ENCODE results near the gene KCNE4.

The KCNE4 gene

DNA sequence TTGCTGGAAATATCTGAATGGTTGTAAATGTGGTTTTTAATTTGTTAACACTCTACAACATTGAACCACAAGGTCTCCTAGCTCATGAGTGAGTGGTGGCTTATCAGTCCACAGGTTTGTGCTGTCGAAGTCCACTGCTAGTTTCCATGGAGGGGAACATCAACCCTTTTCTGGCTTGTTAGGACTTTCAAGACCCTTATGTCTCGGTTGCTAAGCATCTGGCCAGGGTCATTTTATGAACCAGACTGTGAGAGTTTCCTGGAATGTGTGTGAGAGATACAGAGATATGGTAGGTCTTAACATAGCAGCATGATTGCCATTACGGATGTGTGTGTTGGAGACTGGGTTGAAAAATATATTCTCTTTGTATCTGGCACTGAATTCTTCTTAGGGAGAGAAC lies 36.9 kb downstream of the KCNE4 start:
- no peak for DNase-seq

DNA sequence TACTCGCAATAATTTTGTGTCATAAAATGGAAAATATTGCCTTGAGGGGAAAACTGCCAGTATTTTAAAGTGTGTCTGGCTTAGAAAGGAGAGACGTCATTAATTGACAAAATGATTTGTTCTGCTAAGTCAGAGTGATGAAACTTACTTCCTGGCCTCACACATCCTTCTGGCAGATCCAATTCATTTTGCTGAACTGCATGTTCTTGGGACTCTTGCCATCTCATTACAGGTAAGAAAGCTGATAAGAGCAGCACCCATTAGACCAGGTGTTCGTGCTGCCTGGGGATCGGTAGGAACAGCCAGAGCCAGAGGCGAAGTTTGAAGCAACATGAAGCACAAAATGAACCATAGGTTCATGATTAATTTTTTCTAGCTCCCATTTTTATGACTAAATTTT lies 38.0 kb downstream of the KCNE4 start:
- DNase-seq, result no peak

DNA sequence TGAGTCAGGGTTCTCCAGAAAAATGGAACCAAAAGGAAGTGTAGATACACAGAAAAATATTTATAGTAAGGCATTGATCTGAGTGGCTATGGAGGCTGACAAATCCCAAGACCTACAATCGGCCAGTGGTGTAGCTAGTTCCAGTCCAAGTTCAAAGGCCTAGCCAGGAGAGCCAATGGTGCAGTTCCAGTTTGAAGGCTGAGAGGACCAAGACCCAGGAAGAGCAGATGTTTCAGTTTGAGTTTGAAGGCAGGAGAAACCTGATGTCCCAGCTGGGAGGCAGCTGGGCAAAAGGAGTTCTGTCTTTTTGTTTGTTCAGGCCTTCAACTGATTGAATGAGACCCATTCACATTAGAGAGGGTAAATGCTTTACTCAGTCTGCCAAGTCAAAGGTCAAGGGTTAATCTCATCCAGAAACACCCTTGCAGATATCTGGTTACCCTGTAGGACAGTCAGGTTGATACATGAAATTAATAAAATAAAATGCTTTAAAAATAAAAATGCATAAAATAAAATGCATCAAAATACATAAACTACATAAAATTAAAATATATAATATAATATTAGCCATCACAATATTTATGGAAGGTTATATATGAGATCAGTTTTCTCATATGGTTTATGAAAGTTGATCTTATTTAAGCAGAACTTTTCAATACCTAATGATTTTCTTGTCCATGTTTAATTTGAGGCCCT lies 38.7 kb downstream of the KCNE4 start:
- DNase-seq, result no peak

DNA sequence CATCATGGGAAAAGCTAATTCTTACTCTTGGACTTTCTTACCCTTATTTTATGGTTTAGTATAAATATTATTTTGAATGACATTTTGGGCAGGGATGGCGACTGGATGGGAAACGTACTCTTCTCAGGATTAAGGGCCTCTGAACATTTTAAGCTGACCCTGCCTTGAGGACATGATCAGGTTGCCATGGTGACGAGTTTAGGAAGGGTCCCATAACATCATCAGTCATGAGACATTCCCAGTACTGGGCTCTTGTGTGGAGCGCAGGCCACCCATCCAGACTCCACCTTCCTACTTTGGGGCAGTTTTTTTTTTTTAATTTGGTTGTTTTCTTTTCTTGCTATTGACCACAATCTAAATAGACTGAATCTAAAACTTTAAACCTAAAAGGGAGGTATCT lies 40.7 kb downstream of the KCNE4 start:
- DNase-seq, result no peak

DNA sequence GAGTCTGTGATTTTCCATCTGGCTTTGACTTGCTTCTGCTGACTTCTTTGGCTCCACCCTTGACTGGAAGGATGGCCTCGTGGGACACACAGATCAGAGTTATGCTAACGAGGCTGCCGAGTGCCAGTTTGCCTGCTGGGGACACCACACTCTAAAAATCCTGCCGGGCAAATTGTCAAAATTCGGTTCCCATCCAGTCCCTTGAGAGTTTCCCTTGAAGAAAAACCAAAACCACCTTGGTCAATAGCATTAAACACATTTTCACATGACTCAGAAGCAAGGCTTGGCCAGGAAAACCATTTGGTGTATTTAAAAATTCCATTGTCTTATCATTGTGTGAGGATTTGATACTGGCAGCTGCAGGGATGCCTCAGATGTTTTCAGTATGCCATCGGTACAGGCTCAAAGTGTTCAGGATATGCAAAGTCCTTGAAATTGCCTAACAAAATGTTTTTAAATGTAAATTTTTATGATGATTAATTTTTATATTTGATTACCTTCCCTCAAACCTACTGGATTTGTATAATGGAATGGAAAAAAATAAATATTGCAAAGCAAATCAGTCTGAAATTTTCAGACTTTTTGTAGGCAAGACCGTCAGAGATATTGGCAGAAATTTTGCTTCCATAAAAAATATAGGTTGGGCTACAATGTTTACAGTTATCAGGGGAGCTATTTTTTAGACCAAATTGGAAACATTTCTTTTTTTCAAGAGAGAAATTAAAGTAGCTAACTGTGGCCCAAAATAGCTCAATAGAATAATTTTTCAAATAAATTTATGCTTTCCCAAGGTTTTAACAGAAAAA lies 41.6 kb downstream of the KCNE4 start:
- no peak for DNase-seq

DNA sequence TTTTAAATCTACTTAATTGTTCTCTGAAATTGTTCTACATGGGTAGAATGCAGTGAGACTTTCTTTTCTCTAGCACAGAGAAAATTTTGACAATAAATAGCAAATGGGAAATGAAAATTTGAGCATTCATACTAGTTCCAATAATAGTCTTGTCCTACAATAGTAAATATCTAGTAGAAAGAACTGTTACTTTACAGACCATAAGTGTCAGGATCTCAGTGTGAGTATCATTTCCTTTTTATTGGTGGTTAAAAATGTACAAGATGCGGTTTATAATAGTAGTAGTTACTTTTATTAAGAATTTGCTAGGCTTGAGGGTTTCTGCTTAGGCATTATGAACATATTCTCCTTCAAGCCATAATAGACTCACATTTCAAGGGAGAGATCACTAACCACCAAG lies 43.2 kb downstream of the KCNE4 start:
- no peak for DNase-seq

DNA sequence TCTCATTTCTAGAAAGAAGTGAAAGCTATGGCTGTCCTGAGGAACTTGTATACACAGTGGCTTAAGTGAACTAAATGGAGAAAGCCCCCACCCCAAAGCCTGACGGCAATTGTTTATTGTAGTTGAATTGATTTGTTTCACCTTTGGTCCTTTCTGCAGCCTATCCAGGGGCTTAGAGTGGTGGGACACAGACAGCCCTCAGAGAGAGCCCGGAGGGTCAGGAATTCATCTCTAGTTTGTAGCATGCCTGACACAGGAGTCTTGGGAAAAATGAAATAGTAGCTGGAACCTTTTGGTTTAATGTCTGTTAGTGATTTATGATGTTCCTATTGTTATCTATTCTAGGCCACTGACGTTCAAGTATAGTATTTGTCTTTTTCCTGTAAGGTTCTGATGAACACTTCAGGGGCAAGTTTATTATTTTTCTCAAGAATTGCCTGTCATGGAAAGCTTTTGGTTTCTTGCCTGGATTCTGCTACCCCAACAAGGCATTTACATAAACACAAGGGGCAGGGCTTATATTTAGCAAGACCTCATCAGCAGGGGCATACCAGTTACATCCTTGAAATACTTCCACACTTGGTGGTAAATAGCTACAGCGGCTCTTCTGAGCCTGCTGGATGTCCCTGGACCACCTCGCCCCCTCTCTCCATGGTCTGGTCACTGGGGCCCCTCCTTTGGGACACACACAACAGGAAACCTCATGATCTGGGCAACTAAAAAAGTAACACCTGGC lies 44.4 kb downstream of the KCNE4 start:
- DNase-seq, result no peak

DNA sequence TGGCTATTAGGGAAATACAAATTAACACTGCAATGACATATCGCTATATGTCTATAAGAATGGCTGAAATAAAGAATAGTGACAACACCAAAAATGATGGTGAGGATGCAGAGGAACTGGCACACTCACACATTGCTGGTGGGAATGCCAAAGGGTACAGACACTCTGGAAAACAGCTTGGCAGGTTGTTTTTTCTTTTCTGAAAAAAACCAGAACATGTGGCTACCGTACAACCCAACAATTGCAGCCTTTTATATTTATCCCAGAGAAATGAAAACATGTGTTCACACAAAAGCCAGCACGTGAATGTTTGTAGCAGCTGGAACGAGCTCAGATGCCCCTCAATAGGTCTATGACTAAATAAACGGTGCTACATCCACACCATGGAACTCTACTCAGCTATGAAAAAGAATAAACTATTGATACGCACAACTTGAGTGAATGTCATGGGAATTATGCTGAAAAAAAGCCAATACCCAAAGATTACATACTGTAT lies 45.9 kb downstream of the KCNE4 start:
- DNase-seq, result no peak

DNA sequence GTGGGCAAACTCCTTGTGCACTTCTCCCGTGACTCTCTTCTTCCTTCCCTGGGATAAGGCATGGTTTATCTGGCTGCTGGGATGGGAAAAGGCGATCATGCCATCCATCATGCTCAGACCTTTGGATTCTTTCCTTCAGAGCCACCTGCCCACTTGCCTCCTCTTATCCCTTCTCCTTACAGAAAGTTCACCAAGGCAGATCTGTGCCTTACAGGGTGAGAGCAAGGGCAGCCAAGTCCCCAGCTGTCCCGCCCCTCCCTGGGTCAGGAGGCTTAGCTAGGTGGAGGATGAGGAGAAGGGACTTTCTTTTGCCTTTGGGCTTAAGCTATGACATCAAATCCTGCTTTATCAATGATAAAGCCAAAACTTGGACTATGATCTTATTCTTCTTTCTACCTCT lies 47.6 kb downstream of the KCNE4 start:
- no peak for DNase-seq

DNA sequence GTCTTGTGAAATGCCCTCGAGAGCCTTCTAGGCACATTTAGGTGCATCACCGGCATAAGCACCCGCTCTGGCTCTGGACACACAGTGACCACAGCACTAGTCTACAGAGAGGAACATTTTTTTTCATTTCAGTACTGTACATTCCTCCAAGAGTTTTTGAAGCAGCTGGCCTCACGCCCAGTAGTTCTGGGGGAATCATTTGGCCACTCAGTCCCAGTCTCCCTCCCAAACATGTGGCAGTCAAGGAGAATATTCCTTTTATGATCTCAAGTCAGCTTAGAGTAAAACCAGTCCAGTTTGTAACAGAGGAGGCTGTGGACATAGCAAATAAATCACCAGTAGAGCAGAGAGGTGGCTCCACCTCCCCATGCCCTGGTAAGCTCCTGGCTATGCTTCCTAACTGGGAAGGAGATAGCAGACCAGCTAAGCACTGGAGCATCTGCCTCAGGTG lies 48.1 kb downstream of the KCNE4 start:
- DNase-seq, result no peak

DNA sequence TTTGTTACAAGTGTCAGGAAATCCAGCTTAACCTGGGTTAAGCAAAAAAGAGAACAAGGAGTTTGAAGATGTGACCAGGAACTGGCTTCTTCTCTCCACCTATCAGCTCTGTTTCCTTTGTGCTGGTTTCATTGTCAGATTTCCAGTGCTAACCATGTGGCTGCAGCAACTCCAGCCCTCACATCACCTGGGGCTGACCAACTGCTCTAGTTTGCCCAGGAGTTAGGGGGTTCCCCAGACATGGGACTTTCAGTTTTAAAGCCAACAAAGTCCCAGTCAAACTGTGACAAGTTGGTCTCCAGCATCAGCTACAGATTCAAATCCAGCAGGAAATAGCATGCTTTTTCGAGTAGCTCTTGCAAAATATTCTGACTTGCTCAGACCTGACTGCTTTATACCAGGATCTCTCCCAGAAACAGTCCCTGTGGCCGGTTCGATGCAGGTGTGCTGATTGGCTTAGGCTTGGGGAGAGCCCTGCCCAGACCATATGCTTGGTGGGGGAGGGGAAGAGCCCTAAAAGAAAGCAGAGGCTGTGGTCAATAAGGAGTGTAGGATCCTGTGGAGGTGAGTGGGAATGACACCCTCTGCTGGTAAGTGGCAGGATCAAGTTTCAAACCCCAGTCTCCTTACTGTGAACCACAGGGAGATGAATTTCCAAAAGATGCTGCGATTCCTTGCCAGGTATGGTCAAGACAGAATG lies 49.5 kb downstream of the KCNE4 start:
- no peak for DNase-seq

DNA sequence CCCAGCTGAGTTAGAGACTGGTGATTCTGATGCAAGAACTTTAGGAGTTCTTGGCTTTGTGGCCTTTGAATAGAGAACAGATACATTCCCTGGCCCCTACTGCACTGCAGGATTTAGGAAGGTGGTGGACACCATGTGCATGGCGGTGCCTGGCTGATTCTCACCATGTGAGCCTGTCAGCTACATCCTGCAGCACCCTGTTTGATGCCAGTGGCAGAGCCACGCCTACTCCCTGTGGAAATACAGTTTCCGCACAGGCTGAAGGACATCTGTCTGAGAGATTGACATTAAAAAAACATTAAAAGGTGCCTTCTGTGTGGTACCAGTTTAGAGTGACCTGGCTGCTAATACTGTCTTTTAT lies 50.0 kb downstream of the KCNE4 start:
- no peak for DNase-seq

DNA sequence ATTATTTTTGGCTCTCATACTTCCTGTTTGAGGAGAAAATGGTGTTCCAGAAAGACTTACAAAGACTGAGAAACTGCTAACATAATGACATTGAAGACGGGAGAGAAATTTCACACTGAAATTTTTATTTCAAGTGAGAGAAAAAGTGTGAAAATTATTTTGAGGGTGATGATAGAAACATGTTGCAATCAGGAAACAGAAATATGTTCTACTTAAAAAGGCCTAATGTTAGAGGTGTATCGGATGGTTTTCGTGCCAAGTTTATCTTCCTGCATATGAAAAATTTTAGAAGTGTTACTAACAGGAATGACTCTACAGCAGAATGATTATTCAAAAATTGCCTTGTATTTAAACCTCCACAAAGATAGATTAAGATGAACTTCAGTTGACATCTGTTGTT lies 50.5 kb downstream of the KCNE4 start:
- DNase-seq, result no peak

DNA sequence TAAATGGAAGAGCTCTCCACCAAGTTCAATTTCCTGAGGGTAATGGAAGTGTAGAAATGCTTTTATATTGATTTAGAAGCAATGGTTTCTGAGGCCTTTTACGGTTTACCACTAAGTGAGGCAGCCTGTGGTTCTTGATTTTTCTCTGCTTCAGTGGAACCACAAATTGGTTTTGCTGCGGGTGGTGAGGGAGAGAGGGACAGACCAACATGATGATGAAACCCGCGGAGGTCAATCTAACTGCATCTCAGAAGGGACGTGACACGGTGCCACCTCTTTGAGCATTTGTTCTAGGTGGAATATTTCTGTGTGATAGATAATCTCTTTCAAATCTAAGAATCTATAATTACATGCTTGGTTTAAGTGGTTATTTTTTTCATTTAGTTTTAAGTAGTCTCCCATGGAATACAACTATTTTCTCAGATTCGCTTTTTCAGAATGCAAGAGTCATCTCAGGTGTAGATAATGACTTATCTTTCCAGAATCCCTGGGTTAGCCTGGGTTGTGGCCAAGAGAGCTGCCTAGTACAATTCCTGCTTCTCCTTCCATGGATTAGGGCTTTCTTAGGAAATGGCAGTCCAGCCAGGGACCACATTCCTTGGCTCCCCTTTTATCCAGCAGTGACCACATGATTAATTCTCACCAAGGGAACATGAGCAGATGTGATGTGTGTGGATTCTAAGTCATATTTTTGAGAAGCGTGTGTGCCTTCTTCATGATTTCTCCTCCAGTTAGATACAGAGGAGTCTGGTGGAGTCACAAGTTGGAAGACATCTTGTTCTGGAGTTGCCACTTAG lies 52.5 kb downstream of the KCNE4 start:
- DNase-seq, result no peak
